Nephron progenitor cell (in vitro differentiated cells): ENCODE data around the gene C17orf113.

Experiments
- DNase-seq: peaks from one replicate; pipeline ENCODE4 v3.0.0; 2021
- H3K27ac Mint-ChIP-seq: 2 replicates; pipeline ENCODE4 v1.8.0; 2021; ENCODE audit warnings: mild to moderate bottlenecking, moderate library complexity, mixed read lengths
- H3K27me3 Mint-ChIP-seq: 2 replicates; pipeline ENCODE4 v1.8.0; 2021; ENCODE audit warnings: mild to moderate bottlenecking, low read depth, mixed read lengths; ENCODE audit not compliant: poor library complexity
- H3K36me3 Mint-ChIP-seq: 2 replicates; pipeline ENCODE4 v1.8.0; 2021; ENCODE audit warnings: low read depth, mixed read lengths
- H3K4me1 Mint-ChIP-seq: 2 replicates; pipeline ENCODE4 v1.8.0; 2021; ENCODE audit warnings: mixed read lengths
- H3K4me3 Mint-ChIP-seq: 2 replicates; pipeline ENCODE4 v1.8.0; 2021; ENCODE audit warnings: mild to moderate bottlenecking, moderate library complexity, mixed read lengths
- H3K9me3 Mint-ChIP-seq: 2 replicates; pipeline ENCODE4 v1.8.0; 2021; ENCODE audit warnings: mild to moderate bottlenecking, moderate library complexity, mixed read lengths
- TF ChIP-seq, protein P1 (sequence below): fragments of 200-600 bp; sonication (generic); IDR thresholded peaks from 2 replicates; pipeline ENCODE4 v1.5.0; 2021; ENCODE audit warnings: antibody characterized with exemption

The C17orf113 gene

GRCh38 chr17:42000413-42001133 lies 49.8 kb downstream of the C17orf113 start:
- Mint-ChIP-seq H3K4me1 (peaks cover 5% of the 10 kb centered on the region), H3K9me3 (no peaks in the 10 kb centered on the region), H3K27ac (peak overlapping the region; percentile 74), H3K4me3 (no peak overlapping the region), H3K27me3 (peaks cover 2% of the 10 kb centered on the region), H3K36me3 (peaks cover 55% of the 10 kb centered on the region)
- TF ChIP-seq, protein P1, sequence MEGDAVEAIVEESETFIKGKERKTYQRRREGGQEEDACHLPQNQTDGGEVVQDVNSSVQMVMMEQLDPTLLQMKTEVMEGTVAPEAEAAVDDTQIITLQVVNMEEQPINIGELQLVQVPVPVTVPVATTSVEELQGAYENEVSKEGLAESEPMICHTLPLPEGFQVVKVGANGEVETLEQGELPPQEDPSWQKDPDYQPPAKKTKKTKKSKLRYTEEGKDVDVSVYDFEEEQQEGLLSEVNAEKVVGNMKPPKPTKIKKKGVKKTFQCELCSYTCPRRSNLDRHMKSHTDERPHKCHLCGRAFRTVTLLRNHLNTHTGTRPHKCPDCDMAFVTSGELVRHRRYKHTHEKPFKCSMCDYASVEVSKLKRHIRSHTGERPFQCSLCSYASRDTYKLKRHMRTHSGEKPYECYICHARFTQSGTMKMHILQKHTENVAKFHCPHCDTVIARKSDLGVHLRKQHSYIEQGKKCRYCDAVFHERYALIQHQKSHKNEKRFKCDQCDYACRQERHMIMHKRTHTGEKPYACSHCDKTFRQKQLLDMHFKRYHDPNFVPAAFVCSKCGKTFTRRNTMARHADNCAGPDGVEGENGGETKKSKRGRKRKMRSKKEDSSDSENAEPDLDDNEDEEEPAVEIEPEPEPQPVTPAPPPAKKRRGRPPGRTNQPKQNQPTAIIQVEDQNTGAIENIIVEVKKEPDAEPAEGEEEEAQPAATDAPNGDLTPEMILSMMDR = no peak
- no peak for DNase-seq

- peaks cover 2% of the 10 kb centered on the region for H3K27me3 Mint-ChIP-seq
- no peaks in the 10 kb centered on the region for H3K9me3 Mint-ChIP-seq
- TF ChIP-seq, protein P1 = no peak
- H3K36me3 Mint-ChIP-seq = peaks cover 69% of the 10 kb centered on the region
- no peak overlapping the region for H3K4me3 Mint-ChIP-seq
- H3K27ac Mint-ChIP-seq = no peak overlapping the region
- no peak for DNase-seq
- H3K4me1 Mint-ChIP-seq = peaks cover 5% of the 10 kb centered on the region
These were observed 51.9 kb downstream of the C17orf113 start for GRCh38 chr17:41998497-41998896.

DNA sequence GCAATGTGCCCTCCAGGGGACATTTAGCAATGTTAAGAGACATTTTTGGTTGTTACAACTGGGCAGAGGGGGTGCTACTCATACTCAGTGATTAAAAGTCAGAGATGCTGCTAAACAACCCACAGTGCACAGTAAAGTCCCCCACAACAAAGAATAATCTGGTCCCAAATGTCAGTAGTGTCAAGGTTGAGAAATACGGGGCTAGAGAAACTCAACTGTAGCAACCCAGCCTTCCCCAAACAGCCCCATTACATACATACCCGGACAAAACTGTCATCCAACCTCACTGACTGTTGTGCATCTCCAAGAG lies 53.6 kb downstream of the C17orf113 start:
- Mint-ChIP-seq H3K27me3 (no peaks in the 10 kb centered on the region), H3K4me3 (no peak overlapping the region), H3K36me3 (peaks cover 68% of the 10 kb centered on the region), H3K4me1 (peaks cover 5% of the 10 kb centered on the region), H3K9me3 (no peaks in the 10 kb centered on the region), H3K27ac (peak overlapping the region; percentile 46)
- TF ChIP-seq, protein P1 = no peak
- DNase-seq = no peak

- TF ChIP-seq, protein P1 = no peak
- Mint-ChIP-seq H3K9me3 (no peaks in the 10 kb centered on the region), H3K4me1 (peaks cover 5% of the 10 kb centered on the region), H3K27ac (peak overlapping the region; percentile 8), H3K4me3 (no peak overlapping the region), H3K36me3 (peaks cover 78% of the 10 kb centered on the region), H3K27me3 (no peaks in the 10 kb centered on the region)
- no peak for DNase-seq
These were observed 57.8 kb downstream of the C17orf113 start for GRCh38 chr17:41992576-41992975.

- TF ChIP-seq, protein P1 = no peak
These were observed 60.5 kb downstream of the C17orf113 start for GRCh38 chr17:41989702-41990419.

More at GRCh38 chr17:41989702-41990419, 60.5 kb downstream of the C17orf113 start:
- H3K27me3 Mint-ChIP-seq = no peaks in the 10 kb centered on the region
- peaks cover 78% of the 10 kb centered on the region for H3K36me3 Mint-ChIP-seq
- H3K4me1 Mint-ChIP-seq = no peaks in the 10 kb centered on the region
- H3K9me3 Mint-ChIP-seq = no peaks in the 10 kb centered on the region
- H3K4me3 Mint-ChIP-seq = no peak overlapping the region
- H3K27ac Mint-ChIP-seq = no peak overlapping the region
- no peak for DNase-seq
